ENCODE results near the gene SERPINA1. TPM values are rescaled to one million over a fixed set of nuclear protein-coding genes. Genes with fewer than 3 reads are reported as not detected.

SERPINA1 gene
- total and polyA plus RNA-seq, 10 of the 15 experiments (the other 5 are each of a cell fraction or from before 2014, with no cell fraction given), result 0.16 to 6.6 (median 0.53) TPM

DNA sequence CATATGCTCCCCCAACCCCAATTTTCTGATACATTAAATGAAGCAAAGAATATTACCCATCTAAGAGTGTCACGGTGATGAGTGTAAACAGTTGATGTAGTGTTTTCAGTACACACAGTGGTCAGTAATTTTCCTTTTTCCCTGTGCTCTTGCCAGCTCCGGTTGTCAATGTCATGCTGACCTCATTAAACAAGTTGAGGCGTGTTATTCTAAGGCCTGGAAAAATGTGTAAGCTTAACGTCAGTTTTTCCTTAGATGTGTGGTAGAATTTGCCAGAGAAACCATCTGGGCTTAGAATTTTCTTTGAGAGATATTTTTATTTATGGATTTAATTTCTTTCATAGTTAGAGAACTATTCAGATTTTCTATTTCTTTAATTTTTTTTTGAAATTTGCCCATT, 53.5 kb downstream of the SERPINA1 start:
- ChIA-PET CTCF (no interaction called here), RAD21 (ENCODE audit: unreplicated experiment) (no interaction called here), POLR2A (no interaction called here), SMC1A (ENCODE audit: uncharacterized antibody, unreplicated experiment) (interaction anchor here (1.2 kb wide), 1 partner anchor 9 kb away, joined by 4 read pairs; no protein-coding TSS in a partner anchor)
- H3K27me3 ChIP-seq (replicated peaks in 1 of 2; ENCODE audit: control insufficient read depth in 2 of 2, insufficient read depth in 2 of 2, low read length in 1 of 2), result no peaks in the 10 kb centered on the region
- intact Hi-C loops (cut with micrococcal nuclease; ENCODE audit: unreplicated experiment) (no loop called here), in situ Hi-C loops (cut with MboI) (no loop called here)
- TF ChIP-seq NR2F1 (conservative IDR thresholded peaks at IDR 0.05), result no peak
- no peak for TF ChIP-seq CBX5 (IDR thresholded peaks at IDR 0.05; ENCODE audit: low read depth)
- TF ChIP-seq POLR2AphosphoS5 (IDR thresholded peaks at IDR 0.05; ENCODE audit: low read length), result no peak
- TF ChIP-seq, protein P1, sequence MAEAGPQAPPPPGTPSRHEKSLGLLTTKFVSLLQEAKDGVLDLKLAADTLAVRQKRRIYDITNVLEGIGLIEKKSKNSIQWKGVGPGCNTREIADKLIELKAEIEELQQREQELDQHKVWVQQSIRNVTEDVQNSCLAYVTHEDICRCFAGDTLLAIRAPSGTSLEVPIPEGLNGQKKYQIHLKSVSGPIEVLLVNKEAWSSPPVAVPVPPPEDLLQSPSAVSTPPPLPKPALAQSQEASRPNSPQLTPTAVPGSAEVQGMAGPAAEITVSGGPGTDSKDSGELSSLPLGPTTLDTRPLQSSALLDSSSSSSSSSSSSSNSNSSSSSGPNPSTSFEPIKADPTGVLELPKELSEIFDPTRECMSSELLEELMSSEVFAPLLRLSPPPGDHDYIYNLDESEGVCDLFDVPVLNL (IDR thresholded peaks at IDR 0.05; ENCODE audit: low read depth, low read length), result no peak
- TF ChIP-seq, protein P2, sequence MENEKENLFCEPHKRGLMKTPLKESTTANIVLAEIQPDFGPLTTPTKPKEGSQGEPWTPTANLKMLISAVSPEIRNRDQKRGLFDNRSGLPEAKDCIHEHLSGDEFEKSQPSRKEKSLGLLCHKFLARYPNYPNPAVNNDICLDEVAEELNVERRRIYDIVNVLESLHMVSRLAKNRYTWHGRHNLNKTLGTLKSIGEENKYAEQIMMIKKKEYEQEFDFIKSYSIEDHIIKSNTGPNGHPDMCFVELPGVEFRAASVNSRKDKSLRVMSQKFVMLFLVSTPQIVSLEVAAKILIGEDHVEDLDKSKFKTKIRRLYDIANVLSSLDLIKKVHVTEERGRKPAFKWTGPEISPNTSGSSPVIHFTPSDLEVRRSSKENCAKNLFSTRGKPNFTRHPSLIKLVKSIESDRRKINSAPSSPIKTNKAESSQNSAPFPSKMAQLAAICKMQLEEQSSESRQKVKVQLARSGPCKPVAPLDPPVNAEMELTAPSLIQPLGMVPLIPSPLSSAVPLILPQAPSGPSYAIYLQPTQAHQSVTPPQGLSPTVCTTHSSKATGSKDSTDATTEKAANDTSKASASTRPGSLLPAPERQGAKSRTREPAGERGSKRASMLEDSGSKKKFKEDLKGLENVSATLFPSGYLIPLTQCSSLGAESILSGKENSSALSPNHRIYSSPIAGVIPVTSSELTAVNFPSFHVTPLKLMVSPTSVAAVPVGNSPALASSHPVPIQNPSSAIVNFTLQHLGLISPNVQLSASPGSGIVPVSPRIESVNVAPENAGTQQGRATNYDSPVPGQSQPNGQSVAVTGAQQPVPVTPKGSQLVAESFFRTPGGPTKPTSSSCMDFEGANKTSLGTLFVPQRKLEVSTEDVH (IDR thresholded peaks at IDR 0.05; ENCODE audit: low read depth, partially characterized antibody), result no peak
- H3K4me1 ChIP-seq (ENCODE audit: control insufficient read depth, insufficient read depth, low read length), result no peaks in the 10 kb centered on the region
- no peaks in the 10 kb centered on the region; the same call in 2 of the 3 replicates for H3K9me3 ChIP-seq (replicated peaks; ENCODE audit: control insufficient read depth, insufficient read depth, low read length)
- ATAC-seq, result no peak
- H3K79me2 ChIP-seq (ENCODE audit: control insufficient read depth, insufficient read depth, low read length), result no peaks in the 10 kb centered on the region
- H3K4me2 ChIP-seq (ENCODE audit: control insufficient read depth, insufficient read depth), result no peak overlapping the region
- H4K20me1 ChIP-seq (ENCODE audit: control insufficient read depth, insufficient read depth), result no peaks in the 10 kb centered on the region
- no peaks in the 10 kb centered on the region for H3K36me3 ChIP-seq (ENCODE audit: control insufficient read depth in 2 of 2, insufficient read depth in 2 of 2, low read length in 1 of 2)
- no peak for DNase-seq (ENCODE audit: low read depth, low spot score)
- no peak overlapping the region for H3K27ac ChIP-seq (ENCODE audit: control insufficient read depth, insufficient read depth)
- 52% methylated on average over 4 of the region's 4 CpGs for WGBS (ENCODE audit: insufficient coverage, insufficient replicate concordance, low lambda C conversion rate, missing lambda C conversion rate)
- no peak overlapping the region for H3K4me3 ChIP-seq
- H2AFZ ChIP-seq (ENCODE audit: control insufficient read depth, low read depth, low read length), result no peak overlapping the region
- H3K9ac ChIP-seq (ENCODE audit: control insufficient read depth, insufficient read depth, low read length), result no peak overlapping the region
- no TSS peak for BruUV-seq (replicated peaks)
- FAIRE-seq, result no peak
